ENCODE measurements around the gene COL27A1.

Gene COL27A1

GRCh38 chr9:114229295-114229694 is 74.0 kb downstream of the COL27A1 start:
- DNase-seq: no peak

GRCh38 chr9:114230068-114230467 is 74.7 kb downstream of the COL27A1 start:
- DNase-seq: no peak

DNA sequence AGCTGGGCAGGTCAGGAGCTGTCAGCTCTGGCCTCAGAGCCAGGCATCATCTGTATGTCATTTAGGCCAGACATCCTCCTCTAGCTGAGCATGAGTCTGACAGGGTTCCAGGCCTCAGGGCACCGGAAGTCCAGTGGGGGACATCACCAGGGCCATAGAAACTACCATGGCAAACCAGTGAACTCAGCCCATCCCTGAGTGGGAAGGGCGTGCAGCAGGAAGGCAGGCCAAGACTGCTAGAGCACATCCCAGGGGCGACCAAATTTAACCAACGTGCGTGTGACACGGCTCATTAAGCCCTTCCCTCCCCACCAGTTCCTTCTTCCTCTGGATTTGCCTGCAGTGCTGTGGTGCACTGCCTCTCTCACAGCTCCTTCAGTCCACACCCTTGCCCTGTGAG is 75.9 kb downstream of the COL27A1 start:
- DNase-seq: no peak

- DNase-seq: no peak
Measured at GRCh38 chr9:114231719-114232449, 76.5 kb downstream of the COL27A1 start.

DNA sequence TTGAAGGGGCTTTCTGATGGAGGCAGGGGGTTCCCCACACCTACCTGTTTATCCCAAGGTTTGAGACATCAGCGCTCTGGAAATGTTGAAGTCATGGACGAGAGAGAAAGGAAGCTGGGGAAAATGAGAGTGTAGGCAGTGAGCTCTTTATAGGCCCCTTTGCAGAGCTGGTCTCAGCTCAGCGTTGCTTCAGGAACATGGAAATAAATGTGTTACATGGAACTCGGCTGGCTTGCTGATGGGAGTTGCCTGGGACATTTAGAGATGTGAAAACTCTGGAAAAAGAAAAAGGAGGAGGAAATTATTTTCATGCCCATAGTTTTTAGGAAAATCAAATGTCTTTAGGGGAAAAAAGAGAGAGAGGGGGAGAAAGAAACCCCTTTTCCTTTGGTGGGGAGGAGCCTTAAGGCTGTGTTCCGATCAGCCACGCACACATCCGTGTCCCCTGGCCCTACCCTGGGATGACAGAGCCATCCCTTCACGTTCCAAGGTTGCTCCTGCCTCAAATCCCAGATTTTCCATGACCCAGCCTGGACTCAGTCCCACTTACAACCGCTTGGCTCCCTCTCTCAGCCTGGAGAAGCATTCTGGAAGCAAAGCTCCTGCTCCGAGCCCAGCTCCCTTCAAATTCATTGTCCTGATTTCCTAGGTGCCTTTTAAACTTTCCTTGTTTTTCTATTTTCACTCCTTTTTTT is 78.3 kb downstream of the COL27A1 start:
- DNase-seq: no peak

DNA sequence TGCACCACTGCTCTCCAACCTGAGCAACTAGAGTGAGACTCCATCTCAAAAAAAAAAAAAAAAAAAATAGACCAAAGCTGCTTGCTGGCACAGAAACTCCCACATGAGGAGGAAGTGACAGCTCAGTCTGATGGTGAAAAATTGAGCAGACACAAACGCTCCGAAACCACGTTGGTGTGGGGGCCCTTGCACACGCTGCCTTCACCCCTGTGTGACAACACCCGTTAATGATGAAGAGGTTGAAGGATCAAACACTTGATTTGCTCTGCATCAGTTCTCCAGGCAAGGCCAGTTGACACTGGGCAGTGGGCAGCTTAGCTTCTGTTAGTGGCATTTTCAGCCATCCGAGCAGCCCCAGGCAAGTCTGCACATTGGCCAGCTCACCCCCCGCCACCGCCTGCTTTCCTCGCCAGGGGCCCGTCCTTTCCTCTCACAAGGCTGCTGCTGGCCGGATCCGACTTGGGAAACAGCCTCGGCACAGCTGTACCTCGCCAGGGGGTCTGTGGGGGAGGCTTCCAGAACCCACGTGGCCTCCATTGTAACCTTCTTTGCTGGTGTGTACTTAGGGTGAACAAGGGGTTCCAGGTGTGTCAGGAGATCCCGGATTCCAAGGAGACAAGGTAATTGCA is 79.8 kb downstream of the COL27A1 start:
- DNase-seq: no peak

- DNase-seq: no peak
Measured at GRCh38 chr9:114236391-114237138, 81.2 kb downstream of the COL27A1 start.

DNA sequence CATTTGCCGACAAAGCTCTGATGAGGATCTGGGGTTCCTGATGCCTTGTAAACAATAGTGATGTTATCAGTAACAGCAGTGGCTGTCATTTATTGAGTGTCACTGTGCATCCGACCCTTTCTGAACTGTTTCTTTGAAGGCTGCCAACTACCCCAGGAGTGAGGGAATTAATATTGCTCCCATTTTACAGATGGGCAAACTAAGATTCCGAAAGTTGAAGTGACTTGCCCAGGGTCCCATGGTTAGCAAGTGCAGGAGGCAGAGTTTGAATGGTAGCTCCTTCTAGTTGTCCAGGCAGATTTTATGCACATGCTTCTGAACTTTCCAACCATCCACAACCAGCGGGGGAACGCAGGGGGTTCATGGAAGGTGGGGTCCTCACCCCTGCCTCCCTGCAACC is 81.9 kb downstream of the COL27A1 start:
- DNase-seq: no peak

DNA sequence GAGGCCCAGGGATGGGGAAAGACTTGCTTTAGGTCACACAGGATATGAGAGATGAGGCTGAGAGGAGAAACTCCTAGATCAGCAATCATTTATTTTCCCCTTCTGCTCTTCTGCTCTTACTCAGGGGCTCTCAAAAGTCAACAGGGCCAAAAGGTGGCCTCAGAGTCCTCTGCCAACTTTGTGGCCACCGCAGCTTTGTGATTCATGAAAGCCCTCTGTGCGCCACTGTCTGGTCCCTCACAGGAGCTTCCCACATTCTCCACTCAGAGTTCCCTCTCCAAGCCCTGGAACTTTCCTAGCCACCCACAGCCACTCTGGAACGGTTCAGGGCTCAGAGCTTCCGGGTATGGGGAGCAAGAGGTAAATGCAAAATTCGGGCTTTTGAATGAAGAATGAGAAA is 82.4 kb downstream of the COL27A1 start:
- no peak for DNase-seq

DNA sequence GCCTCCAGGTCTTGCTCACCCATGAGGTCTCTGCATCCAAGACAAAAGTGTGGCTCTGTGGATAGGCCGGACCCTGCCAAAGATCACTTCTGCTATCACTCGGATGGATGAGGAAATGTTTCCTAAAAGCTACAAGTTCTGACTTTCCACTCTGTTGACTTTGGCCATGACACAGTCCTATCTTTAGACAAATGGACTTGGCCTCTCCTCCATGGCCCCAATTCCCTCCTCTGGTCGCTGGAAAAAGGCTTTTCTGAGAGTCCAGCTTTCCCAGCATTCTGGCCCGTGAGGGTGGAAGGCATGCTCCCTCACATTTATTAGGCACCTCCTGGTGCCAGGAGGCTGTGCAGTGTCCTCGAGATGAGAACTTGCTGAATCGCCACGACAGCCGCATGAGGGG is 83.1 kb downstream of the COL27A1 start:
- no peak for DNase-seq

DNA sequence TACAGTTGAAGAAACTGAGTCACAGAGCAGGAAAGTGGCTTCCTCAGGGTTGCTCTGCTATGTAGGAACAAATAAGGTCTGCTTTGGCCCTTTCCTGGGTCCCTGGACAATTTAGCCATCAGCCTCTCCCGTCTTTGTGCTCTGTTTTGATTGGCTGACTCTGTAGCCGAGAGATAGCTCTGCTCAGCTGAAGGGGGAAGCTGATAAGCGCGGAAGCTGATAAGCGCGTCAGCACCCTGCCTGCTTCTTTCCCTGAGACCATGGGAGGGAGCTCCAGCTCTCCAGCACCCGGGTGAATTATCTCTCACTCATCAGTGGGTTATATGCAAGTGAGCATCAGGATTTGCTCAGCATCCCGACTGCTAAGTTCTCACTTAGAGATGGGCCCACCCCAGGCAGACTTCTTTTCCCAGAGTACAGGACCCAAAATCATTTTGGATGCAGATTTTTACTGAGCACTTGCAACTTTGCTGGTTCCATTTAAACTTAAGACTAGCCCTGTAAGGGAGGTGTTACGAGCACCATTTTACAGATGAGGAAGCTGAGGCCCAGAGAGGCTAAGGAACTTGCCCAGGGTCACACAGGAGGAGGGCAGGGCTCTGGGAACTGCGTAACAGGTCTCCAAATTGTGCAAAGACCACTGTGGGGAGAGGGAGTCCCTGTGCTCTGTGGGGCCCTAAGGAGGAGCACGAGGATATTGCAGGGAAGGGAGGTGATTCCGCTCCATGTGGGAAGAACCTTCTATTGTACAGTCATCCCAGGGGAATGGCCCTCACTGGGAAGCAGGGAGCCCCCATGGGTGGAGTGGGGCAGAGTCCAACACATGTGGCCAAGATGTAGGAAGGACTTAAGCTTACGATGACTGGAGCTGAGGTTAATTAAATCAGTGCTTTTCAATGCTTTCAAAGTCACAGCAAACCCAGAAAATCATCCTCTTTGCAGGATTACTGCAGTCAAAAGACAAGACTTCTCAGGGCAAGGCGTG is 83.8 kb downstream of the COL27A1 start:
- DNase-seq: no peak

DNA sequence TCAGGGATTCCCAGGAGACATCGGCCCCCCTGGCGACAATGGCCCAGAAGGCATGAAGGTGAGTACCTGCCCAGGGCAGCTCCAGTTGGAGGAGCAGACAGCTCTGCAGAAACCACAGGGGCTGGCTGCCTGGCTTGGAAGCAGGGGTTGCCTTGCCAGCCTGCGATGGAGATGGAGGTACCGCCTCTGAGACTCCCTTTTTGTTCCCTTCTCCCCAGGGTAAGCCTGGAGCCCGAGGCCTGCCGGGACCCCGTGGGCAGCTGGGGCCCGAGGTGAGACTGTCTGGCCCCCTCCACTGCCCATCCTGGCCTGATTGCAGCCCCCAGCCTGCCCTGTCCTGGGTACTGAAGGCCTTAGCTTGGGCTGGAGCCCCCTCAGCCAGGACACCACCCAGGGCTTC is 84.9 kb downstream of the COL27A1 start:
- DNase-seq: no peak

- DNase-seq: no peak
Measured at GRCh38 chr9:114240647-114241558, 85.6 kb downstream of the COL27A1 start.

DNA sequence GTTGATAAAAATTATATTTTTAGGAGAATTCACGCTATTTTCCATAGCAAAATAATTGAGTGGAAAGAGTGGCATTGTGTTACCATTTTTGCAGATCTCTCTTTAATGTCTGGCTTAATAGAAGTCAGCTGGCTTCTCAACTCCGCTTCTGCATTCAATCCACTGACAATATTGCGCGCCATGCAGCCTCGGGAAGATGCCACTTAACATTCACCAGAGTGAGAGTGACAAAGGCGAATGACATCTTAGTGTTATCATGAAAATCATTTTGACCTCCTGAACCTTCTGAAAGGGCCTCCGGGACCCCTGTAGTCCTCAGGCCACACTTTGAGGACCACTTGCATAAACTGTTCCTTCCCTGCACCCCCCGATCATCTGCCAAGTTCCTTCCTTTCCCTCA is 87.5 kb downstream of the COL27A1 start:
- DNase-seq: no peak

DNA sequence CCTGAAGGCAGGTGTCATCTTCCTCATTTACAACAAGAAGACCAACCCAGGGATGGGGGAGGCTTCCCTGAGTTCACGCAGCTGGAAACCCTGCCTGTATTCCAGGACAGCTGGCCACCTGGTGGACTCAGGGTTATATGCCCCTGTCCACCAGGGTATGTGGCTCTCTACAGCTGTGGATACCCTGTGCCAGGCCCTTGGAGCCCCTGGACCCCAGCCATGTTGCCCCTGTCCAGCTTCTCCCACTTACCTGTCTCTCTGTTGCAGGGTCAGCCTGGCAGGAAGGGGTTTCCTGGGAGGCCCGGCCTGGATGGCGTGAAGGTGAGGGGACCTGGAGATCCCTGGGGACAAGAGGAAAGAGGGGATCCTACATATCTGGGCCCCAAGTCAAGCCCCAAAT is 87.9 kb downstream of the COL27A1 start:
- no peak for DNase-seq

- DNase-seq: no peak
Measured at GRCh38 chr9:114244570-114244969, 89.2 kb downstream of the COL27A1 start.

DNA sequence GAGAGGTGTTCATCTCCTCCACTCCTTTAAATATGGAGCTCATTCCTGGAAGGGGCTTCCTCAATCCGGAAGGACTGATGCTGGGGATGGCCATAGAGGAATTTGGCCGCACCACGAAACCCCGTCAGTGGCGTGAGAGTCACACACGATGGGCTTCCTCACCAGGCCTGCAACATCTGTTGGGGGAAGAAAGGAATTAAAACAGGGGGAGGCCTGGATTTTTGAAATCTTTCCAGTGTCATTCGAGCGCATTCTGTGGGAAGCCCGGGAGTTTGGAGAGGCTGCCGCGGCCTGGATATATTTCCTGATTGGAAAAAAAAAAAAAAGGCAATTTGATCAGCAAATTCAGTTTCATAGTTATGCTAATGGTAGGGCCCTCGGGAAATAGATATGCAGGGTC is 91.2 kb downstream of the COL27A1 start:
- DNase-seq: no peak

GRCh38 chr9:114247077-114247476 is 91.7 kb downstream of the COL27A1 start:
- DNase-seq: no peak

- no peak for DNase-seq
Measured at GRCh38 chr9:114247491-114247890, 92.2 kb downstream of the COL27A1 start.

GRCh38 chr9:114248299-114248707 is 93.0 kb downstream of the COL27A1 start:
- no peak for DNase-seq

Measured in activated effector memory CD4-positive, alpha-beta T cell treated with Interleukin-2 at 50 U/mL for 16 hours (primary cell).